Chondrocyte (in vitro differentiated cells): ENCODE measurements around the gene DGKB. TPM values are rescaled to one million over a fixed set of nuclear protein-coding genes. Genes with fewer than 3 reads are reported as not detected.

Experiments used
- DNase-seq: peaks from one replicate; pipeline ENCODE4 v3.0.0; 2021; ENCODE audit warnings: mixed read lengths, low spot score
- H3K27ac Mint-ChIP-seq: one replicate; pipeline ENCODE4 v1.8.0; 2021; ENCODE audit warnings: mild to moderate bottlenecking, moderate library complexity, mixed read lengths; ENCODE audit not compliant: unreplicated experiment
- H3K27me3 Mint-ChIP-seq: 2 replicates; pipeline ENCODE4 v1.8.0; 2021; ENCODE audit warnings: low read depth, mixed read lengths
- H3K36me3 Mint-ChIP-seq: 2 replicates; pipeline ENCODE4 v1.8.0; 2021; ENCODE audit warnings: low read depth, mixed read lengths
- H3K4me1 Mint-ChIP-seq: 2 replicates; pipeline ENCODE4 v1.8.0; 2021; ENCODE audit warnings: low read depth, mild to moderate bottlenecking, mixed read lengths
- H3K4me3 Mint-ChIP-seq: one replicate; pipeline ENCODE4 v1.8.0; 2021; ENCODE audit warnings: mild to moderate bottlenecking, moderate library complexity, mixed read lengths; ENCODE audit not compliant: unreplicated experiment
- H3K9me3 Mint-ChIP-seq: 2 replicates; pipeline ENCODE4 v1.8.0; 2021; ENCODE audit warnings: low read depth, mixed read lengths
- CTCF ChIP-seq: fragments of 200-600 bp; sonication (generic); IDR thresholded peaks from 2 replicates; pipeline ENCODE4 v1.5.0; 2021; ENCODE audit warnings: antibody characterized with exemption, mild to moderate bottlenecking, moderate library complexity
- total RNA-seq: library from RNA; stranded (reverse); gene quantifications from 3 replicates; pipeline ENCODE4 v1.2.1, GENCODE V29; 2021

Gene DGKB
- total RNA-seq, 1 donor from 2014 or later = 0.60 TPM

GRCh38 chr7:14123923-14124322, 778.6 kb downstream of the DGKB start:
- Mint-ChIP-seq H3K27me3 (no peaks in the 10 kb centered on the region), H3K27ac (no peak overlapping the region), H3K4me1 (peaks cover 10% of the 10 kb centered on the region), H3K36me3 (no peaks in the 10 kb centered on the region), H3K9me3 (no peaks in the 10 kb centered on the region), H3K4me3 (no peak overlapping the region)
- no peak for DNase-seq
- TF ChIP-seq CTCF = no peak

- TF ChIP-seq CTCF = no peak
- H3K9me3 Mint-ChIP-seq = no peaks in the 10 kb centered on the region
- H3K27ac Mint-ChIP-seq = no peak overlapping the region
- H3K4me1 Mint-ChIP-seq = no peaks in the 10 kb centered on the region
- DNase-seq = no peak
- no peaks in the 10 kb centered on the region for H3K36me3 Mint-ChIP-seq
- H3K4me3 Mint-ChIP-seq = no peak overlapping the region
- H3K27me3 Mint-ChIP-seq = no peaks in the 10 kb centered on the region
Observed at GRCh38 chr7:14115701-14116100, 786.9 kb downstream of the DGKB start.

- no peaks in the 10 kb centered on the region for H3K36me3 Mint-ChIP-seq
- H3K27me3 Mint-ChIP-seq = no peaks in the 10 kb centered on the region
- peaks cover 11% of the 10 kb centered on the region for H3K9me3 Mint-ChIP-seq
- H3K4me3 Mint-ChIP-seq = no peak overlapping the region
- no peak overlapping the region for H3K27ac Mint-ChIP-seq
- TF ChIP-seq CTCF = no peak
- H3K4me1 Mint-ChIP-seq = no peaks in the 10 kb centered on the region
- no peak for DNase-seq
Observed at GRCh38 chr7:14104861-14105260, 797.7 kb downstream of the DGKB start.

- no peaks in the 10 kb centered on the region for H3K36me3 Mint-ChIP-seq
- DNase-seq = no peak
- no peaks in the 10 kb centered on the region for H3K27me3 Mint-ChIP-seq
- no peak overlapping the region for H3K27ac Mint-ChIP-seq
- H3K9me3 Mint-ChIP-seq = peaks cover 5% of the 10 kb centered on the region
- no peak for TF ChIP-seq CTCF
- H3K4me1 Mint-ChIP-seq = no peaks in the 10 kb centered on the region
- H3K4me3 Mint-ChIP-seq = no peak overlapping the region
Observed at GRCh38 chr7:14096159-14096558, 806.4 kb downstream of the DGKB start.

- no peak overlapping the region for H3K27ac Mint-ChIP-seq
- H3K4me1 Mint-ChIP-seq = no peaks in the 10 kb centered on the region
- no peak for TF ChIP-seq CTCF
- H3K36me3 Mint-ChIP-seq = no peaks in the 10 kb centered on the region
- DNase-seq = no peak
- H3K4me3 Mint-ChIP-seq = no peak overlapping the region
- peaks cover 3% of the 10 kb centered on the region for H3K9me3 Mint-ChIP-seq
- no peaks in the 10 kb centered on the region for H3K27me3 Mint-ChIP-seq
Observed at GRCh38 chr7:14095233-14095950, 807.2 kb downstream of the DGKB start.
